DOHH2 (cell line): ENCODE data around the gene COL23A1.

Source experiments
- CTCF ChIP-seq: fragments of 200-600 bp; sonication (generic); IDR thresholded peaks from one replicate; pipeline ENCODE4 v1.5.1; 2014; ENCODE audit warnings: antibody characterized with exemption, mild to moderate bottlenecking, low read depth, low read length; ENCODE audit not compliant: poor library complexity, severe bottlenecking
- EZH2phosphoT487 ChIP-seq: fragments of 200-600 bp; sonication (generic); IDR thresholded peaks from 2 replicates; pipeline ENCODE4 v1.6.1; 2017; ENCODE audit warnings: borderline replicate concordance, mild to moderate bottlenecking, antibody characterized with exemption, low read length, moderate library complexity, mixed read lengths

GRCh38 chr5:178462076-178462475 lies 128.1 kb downstream of the COL23A1 start:
- TF ChIP-seq CTCF (no peak), EZH2phosphoT487 (no peak)
